K562 (cell line): ENCODE data around the gene DYRK1A. TPM values are rescaled to one million over a fixed set of nuclear protein-coding genes. Genes with fewer than 3 reads are reported as not detected.
A peak's percentile ranks its signal among the peaks of the same experiment; 100 is the strongest.

Experiments used
- ARHGAP35 ChIP-seq: fragments of 450-650 bp; IDR thresholded peaks from 2 replicates; pipeline ENCODE4 v1.6.1; 2018; ENCODE audit not compliant: partially characterized antibody
- CBFA2T2 ChIP-seq: fragments of 450-650 bp; conservative IDR thresholded peaks from 2 replicates; pipeline ENCODE4 v1.6.1; 2017; ENCODE audit warnings: mild to moderate bottlenecking
- CHD7 ChIP-seq: fragments of 200-600 bp; sonication (generic); IDR thresholded peaks from one replicate; pipeline ENCODE4 v1.6.1; 2012; ENCODE audit warnings: mild to moderate bottlenecking, low read depth, low read length, inconsistent platforms
- EP300 ChIP-seq: IDR thresholded peaks from 2 replicates; pipeline ENCODE4 v1.6.1; 2012; ENCODE audit warnings: low read length, improper control_type of control experiment
- HDGF ChIP-seq: fragments of 450-650 bp; IDR thresholded peaks from 2 replicates; pipeline ENCODE4 v1.6.1; 2016
- IFI16 ChIP-seq: fragments of 250-450 bp; sonication (Bioruptor Pico); IDR thresholded peaks from 2 replicates; pipeline ENCODE4 v2.1.2; 2022; ENCODE audit warnings: mild to moderate bottlenecking, inconsistent platforms
- KDM1A ChIP-seq, 2 experiments: fragments of 450-650 bp; IDR thresholded peaks; 2 replicates each; pipeline ENCODE4 v1.6.1; 2016; ENCODE audit warnings: mild to moderate bottlenecking in 2 of 2
- XRCC3 ChIP-seq: fragments of 450-650 bp; IDR thresholded peaks from 2 replicates; pipeline ENCODE4 v1.6.1; 2017; ENCODE audit warnings: mild to moderate bottlenecking, moderate library complexity
- XRCC4 ChIP-seq: IDR thresholded peaks from one replicate; pipeline ENCODE4 v1.6.1; 2011; ENCODE audit not compliant: insufficient read depth, insufficient read length; ENCODE audit errors: extremely low read depth
- ZNF324 ChIP-seq: fragments of 250-450 bp; sonication (Bioruptor Pico); IDR thresholded peaks from 2 replicates; pipeline ENCODE4 v1.4.0; 2020; ENCODE audit warnings: mild to moderate bottlenecking
- ZNF445 ChIP-seq: fragments of 250-450 bp; sonication (Bioruptor Pico); IDR thresholded peaks from 2 replicates; pipeline ENCODE4 v1.4.0; 2020; ENCODE audit warnings: low read depth, mild to moderate bottlenecking, moderate library complexity
- polyA plus RNA-seq, 8 experiments: library from polyadenylated mRNA; depleted of rRNA in 4 of 8; stranded (reverse) in 5 of 8; unstranded in 3 of 8; fragments of >200 nt; fragmentation: Nextera tagmentation in 2 of 8; fragmentation: Illumina TruSeq in 1 of 8; extraction: Ambion mirVana in 2 of 8; extraction: Trizol in 1 of 8; gene quantifications; 2 replicates each; pipeline versions ENCODE4 v1.2.1 to v1.2.3, GENCODE V29; 2011 to 2014; ENCODE audit warnings: inconsistent platforms in 1 of 8, missing spikeins in 1 of 8
- total RNA-seq, 7 experiments: library from RNA; depleted of rRNA in 6 of 7; stranded (reverse); fragments of >200 nt in 6 of 7; fragmentation: Illumina TruSeq in 2 of 7; extraction: Trizol in 2 of 7; gene quantifications; 2 replicates each; pipeline versions ENCODE4 v1.2.1 to v1.2.3, GENCODE V29; 2011 to 2021; ENCODE audit warnings: low replicate concordance in 1 of 7
- TF ChIP-seq, protein P1 (sequence below): fragments of 450-650 bp; formaldehyde crosslinking; IDR thresholded peaks from 2 replicates; pipeline ENCODE4 v1.4.0; 2022; ENCODE audit warnings: mild to moderate bottlenecking, moderate library complexity
- TF ChIP-seq, protein P2 (sequence below): fragments of 450-650 bp; IDR thresholded peaks from 2 replicates; pipeline ENCODE4 v1.6.1; 2017; ENCODE audit warnings: antibody characterized with exemption
- TF ChIP-seq, protein P3 (sequence below): sonication (generic); formaldehyde crosslinking; IDR thresholded peaks from 2 replicates; pipeline ENCODE4 v1.8.0; 2022; ENCODE audit warnings: mild to moderate bottlenecking, missing genetic modification reagents

The DYRK1A gene
- total and polyA plus RNA-seq, 9 of the 15 experiments (the other 6 are each of a cell fraction or from before 2014, with no cell fraction given), result 3.7 to 64.8 (median 42.3) TPM

- TF ChIP-seq CHD7 (no peak), KDM1A (IDR thresholded peaks at IDR 0.05) (no peak), ARHGAP35 (no peak), ZNF445 (no peak), EP300 (peak; percentile 59), IFI16 (CRISPR knock-in tag) (no peak), XRCC3 (no peak), ZNF324 (CRISPR knock-in tag) (no peak), XRCC4 (no peak), HDGF (peak; percentile 75; the same call in 1 of the 2 replicates), CBFA2T2 (peak; percentile 98)
- TF ChIP-seq, protein P1, sequence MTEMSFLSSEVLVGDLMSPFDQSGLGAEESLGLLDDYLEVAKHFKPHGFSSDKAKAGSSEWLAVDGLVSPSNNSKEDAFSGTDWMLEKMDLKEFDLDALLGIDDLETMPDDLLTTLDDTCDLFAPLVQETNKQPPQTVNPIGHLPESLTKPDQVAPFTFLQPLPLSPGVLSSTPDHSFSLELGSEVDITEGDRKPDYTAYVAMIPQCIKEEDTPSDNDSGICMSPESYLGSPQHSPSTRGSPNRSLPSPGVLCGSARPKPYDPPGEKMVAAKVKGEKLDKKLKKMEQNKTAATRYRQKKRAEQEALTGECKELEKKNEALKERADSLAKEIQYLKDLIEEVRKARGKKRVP (CRISPR knock-in tag), result 0 out of 2 replicates have a peak, but pooled peaks have one; percentile 13
- TF ChIP-seq, protein P2, sequence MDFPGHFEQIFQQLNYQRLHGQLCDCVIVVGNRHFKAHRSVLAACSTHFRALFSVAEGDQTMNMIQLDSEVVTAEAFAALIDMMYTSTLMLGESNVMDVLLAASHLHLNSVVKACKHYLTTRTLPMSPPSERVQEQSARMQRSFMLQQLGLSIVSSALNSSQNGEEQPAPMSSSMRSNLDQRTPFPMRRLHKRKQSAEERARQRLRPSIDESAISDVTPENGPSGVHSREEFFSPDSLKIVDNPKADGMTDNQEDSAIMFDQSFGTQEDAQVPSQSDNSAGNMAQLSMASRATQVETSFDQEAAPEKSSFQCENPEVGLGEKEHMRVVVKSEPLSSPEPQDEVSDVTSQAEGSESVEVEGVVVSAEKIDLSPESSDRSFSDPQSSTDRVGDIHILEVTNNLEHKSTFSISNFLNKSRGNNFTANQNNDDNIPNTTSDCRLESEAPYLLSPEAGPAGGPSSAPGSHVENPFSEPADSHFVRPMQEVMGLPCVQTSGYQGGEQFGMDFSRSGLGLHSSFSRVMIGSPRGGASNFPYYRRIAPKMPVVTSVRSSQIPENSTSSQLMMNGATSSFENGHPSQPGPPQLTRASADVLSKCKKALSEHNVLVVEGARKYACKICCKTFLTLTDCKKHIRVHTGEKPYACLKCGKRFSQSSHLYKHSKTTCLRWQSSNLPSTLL, result peak; percentile 99
- TF ChIP-seq, protein P3, sequence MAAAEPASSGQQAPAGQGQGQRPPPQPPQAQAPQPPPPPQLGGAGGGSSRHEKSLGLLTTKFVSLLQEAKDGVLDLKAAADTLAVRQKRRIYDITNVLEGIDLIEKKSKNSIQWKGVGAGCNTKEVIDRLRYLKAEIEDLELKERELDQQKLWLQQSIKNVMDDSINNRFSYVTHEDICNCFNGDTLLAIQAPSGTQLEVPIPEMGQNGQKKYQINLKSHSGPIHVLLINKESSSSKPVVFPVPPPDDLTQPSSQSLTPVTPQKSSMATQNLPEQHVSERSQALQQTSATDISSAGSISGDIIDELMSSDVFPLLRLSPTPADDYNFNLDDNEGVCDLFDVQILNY (CRISPR knock-in tag), result peak; percentile 98
Measured at GRCh38 chr21:37563641-37564340, 197.2 kb downstream of the DYRK1A start (continued).
